GM03348 (cell line): ENCODE data around the gene PSMC3IP.

Experiments used
- DNase-seq: peaks from one replicate; pipeline ENCODE4 v3.0.0; 2012; ENCODE audit warnings: low spot score

Gene PSMC3IP

DNA sequence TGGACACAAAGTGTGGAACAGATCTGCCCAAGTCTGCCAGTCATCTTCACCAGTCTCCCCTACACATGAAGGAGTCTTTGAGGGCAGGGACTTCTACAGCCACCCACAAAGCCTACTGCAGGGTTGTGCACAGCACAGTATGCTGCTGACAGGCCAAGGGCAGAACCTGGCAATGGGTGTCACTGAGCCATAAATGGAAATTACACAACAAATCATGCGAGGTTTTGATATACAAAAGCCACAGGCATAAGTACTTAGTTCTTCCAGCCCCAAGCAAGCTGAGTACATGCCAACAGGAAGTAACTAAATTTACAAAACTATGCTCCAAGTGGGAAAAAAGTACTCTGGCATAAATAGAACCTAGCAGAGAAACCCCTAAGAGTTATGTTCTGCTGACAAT, 7.8 kb upstream of the PSMC3IP start:
- no peak for DNase-seq

DNA sequence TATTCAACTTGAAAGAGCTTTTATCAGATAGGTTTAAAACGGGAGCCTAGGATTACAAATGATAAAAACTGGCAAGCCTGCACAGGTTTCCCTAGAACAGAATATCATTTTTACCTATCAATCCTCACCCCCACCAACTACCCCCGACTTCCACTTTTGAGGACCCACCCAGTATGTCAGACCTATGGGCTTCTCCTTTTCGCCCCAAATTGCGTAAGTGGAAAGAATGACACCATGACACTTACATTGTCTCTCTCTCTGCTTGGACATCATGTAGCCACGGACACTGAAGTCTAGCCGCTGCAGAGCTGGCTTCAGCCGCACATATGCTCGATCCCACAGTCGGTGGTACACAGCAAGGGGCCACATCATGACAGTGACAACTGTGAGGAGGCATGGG, 7.4 kb upstream of the PSMC3IP start:
- DNase-seq, result no peak

DNA sequence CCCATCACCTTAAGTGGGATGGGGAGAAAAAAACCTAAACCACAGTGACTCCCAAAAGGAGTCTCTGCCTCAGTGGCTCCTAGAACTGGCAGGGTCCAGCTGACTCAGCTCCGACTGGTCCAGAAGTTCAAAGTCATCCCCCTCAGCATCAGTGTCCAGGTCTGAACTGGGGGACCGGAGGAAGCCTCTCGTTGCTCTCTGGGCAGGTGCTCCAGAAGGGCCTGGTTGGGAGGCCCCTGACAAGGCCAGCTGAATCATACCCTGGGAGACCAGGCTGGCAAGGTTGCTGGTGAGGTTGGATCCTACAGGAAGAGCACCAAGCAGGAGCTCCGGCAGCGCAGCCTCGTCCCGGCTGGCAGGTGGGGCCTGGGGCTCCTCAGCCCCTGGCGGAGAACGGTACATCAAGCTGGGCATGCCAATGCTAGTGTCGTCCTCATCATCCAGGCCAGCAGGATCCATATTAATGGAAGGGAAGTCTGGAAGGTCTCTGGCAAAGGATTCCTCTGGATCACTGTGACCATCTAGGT, 4.3 kb upstream of the PSMC3IP start:
- DNase-seq, result no peak

DNA sequence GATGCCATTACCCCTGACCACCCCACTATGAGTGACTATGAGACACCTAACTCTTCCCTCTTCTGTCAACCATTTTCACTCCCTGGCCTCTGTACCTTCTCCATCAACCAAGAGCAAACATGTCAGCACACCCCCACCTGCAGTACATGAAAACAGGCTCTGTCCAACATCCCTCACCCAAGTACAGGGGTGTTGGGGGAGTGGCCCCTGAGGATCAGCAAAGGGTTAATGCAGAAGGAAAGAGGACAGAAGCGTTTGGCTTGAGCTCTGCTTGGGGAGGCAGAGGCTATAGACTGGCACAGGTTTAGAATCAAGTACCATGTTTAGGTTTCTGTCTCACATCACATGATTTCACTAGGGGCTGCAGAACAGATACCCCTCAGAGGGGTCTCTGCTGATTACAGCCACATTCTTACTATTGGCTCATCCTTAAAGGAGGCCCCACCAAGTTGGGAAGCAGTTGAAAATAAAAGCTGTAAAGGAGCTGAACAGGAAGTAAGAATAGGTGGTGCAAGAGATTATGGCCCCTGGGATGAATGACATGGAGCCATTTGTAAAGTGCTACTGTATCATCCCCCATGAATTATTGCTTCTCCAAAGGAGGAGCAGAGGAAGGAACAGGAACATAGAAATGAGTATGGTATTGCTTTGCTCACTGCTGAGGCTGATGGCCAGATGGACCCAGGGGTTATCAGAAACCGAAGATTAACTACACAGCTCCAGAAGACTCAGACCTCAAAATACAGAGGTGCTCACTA, 2.4 kb upstream of the PSMC3IP start:
- DNase-seq, result no peak

DNA sequence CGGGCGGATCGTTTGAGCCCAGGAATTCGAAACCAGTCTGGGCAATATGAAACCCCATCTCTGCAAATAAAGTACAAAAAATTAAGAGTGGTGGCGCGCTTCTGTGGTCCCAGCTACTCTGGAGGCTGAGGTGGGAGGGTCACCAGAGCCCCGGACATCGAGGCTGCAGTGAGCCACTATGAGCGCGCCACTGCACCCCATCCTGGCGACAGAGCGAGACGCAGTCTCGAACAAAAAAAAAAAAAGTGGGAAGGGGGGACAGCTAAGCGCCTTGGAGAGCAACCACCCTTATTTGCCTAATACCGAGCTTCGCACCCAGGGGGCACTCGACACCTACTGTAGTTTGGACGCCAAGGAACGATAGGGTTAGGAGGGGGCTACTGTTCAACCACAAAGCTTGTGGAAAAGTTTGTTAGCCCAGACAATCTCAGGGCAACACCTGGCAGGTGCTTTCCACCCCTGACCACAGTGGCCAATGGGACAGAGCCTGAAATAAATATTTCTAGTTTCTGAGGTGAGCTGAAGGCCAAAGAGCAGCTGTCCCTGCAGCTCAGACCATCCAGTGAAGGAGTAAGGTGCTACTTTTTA, 847 bp upstream of the PSMC3IP start:
- DNase-seq, result peak; percentile 85

DNA sequence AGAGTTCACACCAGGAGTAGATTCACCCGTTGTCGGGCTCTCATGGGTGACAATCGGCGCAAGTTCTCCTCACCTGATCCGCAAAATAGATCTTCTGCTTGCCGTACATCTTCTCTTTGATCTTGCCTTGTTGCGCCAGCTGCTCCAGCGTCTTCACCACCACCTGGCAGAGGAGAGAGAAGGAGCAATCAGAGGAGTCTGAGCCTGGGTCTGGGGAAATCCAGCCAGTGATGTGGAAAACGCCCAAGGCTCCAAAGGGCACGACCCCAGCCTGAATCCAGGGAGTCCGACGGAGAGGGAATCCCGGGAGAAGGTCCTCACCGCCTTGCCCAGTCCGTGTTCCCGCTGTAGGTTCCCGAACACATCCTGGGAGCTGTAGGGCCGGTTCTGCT, 393 bp downstream of the PSMC3IP start:
- DNase-seq, result no peak

DNA sequence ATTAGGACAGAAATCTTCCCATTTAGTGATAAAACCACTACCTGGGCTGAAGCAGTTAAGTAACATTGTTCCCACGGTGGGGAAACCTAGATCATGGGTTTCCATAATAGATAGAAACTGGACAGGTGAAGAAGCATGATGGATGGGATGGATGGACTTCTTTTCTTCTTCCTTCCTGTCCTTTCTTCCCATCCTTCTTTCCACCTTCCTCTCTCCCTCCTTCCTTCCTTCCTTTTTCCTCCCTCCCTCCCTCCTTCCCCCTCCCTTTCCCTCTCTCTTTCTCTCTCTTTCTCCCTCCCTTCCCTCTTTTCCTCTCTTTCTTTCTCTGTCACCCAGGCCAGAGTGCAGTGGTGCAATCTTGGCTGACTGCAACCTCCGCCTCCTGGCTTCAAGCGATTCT, 3.1 kb downstream of the PSMC3IP start:
- DNase-seq, result no peak

GRCh38 chr17:42573095-42573494, 4.4 kb downstream of the PSMC3IP start:
- no peak for DNase-seq

DNA sequence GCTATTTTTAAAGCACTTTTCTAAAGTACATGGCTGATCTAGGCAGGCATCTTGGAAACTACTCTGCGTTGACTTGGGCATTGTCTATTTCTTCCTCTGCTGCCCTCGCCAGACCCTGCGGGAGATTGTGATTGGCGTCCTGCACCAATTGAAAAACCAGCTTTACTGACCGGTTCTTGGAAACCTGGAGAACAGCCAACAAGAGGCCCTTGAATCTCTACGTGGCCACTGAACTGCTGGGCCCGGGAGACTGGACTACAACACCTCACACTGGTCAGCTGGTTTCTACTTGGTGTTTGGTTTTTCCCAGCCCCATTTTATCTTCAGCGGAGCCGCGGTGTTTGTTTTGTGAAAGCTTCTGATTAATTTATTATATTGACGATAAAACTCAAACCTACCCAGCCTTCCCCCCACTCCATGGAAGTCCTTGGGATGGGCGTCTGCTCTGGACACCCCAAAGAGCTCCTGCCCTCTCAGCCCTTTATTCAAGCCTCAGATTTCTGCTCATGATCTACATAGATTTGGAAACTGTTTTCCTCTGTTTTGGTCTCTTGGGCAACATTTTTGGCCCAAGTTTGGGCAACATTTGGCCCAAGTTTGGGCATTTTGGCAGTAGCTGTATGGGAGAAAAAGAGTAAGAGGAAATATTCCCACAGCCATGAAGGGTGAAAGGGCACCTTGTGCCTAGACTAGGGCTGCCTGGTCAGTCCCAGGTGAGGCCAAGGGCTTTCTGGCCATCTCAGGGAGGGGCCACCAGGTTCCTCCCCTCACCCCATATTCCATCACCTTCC, 5.9 kb downstream of the PSMC3IP start:
- no peak for DNase-seq

DNA sequence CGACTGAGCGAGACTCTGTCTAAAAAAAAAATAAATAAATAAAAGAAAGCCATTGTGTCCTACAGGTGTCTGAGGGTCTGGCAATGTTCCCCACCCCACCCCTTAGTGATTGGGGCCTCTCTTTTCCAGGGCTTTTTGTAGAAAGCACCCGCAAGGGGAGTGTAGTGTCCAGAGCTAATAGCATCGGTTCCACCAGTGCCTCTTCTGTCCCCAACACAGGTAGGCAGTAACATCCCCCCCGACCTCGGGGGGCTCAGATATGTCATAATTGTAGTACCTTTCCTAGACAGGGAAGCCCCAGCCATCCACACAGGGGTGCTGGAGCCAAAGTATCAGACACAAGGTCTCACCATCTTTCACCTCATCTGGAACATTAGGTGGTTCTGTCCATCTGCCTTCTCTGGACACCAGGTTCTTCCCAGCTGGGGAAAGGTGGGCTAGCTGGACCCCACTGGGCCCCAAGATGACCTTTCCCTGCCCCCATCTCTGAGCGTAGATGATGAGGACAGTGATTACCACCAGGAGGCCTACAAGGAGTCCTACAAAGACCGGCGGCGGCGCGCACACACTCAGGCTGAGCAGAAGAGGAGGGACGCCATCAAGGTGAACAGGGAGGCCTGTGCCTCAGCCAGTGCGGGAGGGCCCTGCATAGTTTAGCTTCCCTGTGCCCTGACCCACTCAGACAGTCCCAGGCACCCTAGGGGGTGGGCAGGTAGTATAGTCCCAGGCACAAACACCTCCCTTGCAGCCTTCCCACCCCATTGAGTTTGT, 9.0 kb downstream of the PSMC3IP start:
- DNase-seq, result no peak

GRCh38 chr17:42566883-42567573, 10.5 kb downstream of the PSMC3IP start, which contains the start of gene MLX:
Gene MLX, plus strand, starts transcription at chr17:42567100. Its CDS starts 25 bp downstream, at chr17:42567125.
- peak; percentile 100 for DNase-seq

GRCh38 chr17:42566215-42566882, 11.2 kb downstream of the PSMC3IP start:
- DNase-seq, result no peak

GRCh38 chr17:42565523-42566214, 11.9 kb downstream of the PSMC3IP start:
- no peak for DNase-seq

GRCh38 chr17:42564815-42565522, 12.6 kb downstream of the PSMC3IP start:
- DNase-seq, result no peak

- no peak for DNase-seq
Measured at GRCh38 chr17:42563950-42564349, 13.6 kb downstream of the PSMC3IP start.

DNA sequence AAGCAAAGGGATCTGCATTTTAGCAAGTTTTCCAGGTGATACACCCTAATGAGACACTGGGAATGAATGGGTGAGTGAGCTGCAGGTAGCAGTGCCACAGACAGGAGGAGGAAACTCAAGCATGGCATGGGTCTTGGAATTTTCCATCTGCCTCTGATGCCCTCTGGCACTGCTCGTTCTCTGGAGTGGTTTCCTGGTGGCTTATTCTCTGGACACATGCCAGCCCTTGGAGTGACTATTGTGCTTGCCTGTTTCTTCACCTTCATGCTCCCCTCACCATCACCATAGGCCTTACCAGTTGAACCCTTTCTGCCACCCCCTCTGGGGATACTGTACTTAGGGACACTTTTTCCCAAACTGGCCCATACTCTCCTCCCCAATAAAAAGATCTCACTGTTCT, 14.0 kb downstream of the PSMC3IP start:
- DNase-seq, result no peak

DNA sequence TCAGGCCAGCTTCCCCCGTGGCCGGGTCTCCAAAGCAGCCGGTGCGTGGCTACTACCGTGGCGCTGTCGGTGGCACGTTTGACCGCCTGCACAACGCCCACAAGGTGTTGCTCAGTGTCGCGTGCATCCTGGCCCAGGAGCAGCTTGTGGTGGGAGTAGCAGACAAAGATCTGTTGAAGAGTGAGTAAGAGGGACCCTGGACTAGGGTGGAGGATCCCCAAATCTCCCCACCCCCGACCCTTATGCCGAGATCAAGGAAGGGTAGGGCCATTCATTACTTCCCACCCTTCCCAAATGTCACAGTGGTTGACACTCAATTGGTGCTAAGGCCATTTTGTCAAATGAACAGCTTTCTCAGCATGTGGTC, 14.4 kb downstream of the PSMC3IP start:
- DNase-seq, result no peak

DNA sequence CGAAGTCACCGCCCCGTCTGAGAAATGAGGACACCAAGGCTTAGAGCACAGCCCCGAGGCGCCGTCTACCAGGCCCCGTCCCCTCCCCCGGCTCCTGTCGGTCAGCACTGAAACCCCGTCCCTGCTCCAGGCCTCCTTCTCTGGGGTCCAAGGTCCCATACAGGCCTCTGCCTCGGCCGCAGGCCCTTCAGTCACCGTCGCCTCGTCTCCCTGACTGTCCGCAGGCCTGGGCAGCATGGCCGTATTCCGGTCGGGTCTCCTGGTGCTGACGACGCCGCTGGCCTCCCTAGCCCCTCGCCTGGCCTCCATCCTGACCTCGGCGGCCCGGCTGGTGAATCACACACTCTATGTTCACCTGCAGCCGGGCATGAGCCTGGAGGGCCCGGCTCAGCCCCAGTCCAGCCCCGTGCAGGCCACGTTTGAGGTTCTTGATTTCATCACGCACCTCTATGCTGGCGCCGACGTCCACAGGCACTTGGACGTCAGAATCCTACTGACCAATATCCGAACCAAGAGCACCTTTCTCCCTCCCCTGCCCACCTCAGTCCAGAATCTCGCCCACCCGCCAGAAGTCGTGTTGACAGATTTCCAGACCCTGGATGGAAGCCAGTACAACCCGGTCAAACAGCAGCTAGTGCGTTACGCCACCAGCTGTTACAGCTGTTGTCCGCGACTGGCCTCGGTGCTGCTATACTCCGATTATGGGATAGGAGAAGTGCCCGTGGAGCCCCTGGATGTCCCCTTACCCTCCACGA, 15.0 kb downstream of the PSMC3IP start:
- DNase-seq, result peak; percentile 27

DNA sequence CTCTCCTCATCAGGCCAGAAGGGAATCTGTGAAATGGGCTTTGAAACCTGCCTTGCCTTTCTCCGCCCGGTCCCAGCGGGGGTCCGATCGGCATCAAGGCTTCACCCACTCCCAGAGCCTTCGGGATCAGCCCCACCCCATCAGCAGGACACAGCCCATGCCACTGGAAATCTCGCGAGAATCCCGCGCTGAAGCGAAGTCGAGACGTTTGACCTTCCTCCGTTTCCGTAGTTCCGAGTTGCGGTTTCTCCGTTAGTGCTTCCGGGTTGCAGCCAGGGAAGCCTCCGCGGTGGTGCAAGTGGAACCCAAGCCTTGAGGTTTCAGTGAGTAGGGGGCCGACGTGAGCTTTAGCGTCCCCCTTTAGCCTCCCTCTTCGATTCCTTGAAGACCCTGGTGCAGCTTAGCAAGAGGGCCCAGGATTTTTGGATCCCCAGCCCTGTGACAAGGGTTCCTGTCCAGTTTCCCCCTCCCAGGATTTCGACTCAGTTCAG, 15.6 kb downstream of the PSMC3IP start, which contains the start of gene COASY:
Gene COASY, plus strand, starts transcription at position 252 of the 491 bp plus-strand sequence. CDS start 475 bp downstream, outside the sequence.
- DNase-seq, result peak; percentile 96
